SH-SY5Y (cell line): ENCODE data around the gene LCN10.

Experiments used
- GATA2 ChIP-seq: IDR thresholded peaks from 2 replicates; pipeline ENCODE4 v1.6.1; 2011; ENCODE audit warnings: mild to moderate bottlenecking, low read depth, low read length
- GATA3 ChIP-seq: IDR thresholded peaks from 2 replicates; pipeline ENCODE4 v1.6.1; 2011; ENCODE audit warnings: low read depth, mild to moderate bottlenecking, low read length, moderate library complexity

LCN10 gene

GRCh38 chr9:136688274-136689107 lies 54.2 kb downstream of the LCN10 start:
- TF ChIP-seq GATA2 (no peak), GATA3 (no peak)
